ENCODE results near the gene DSCAML1. TPM values are rescaled to one million over a fixed set of nuclear protein-coding genes. Genes with fewer than 3 reads are reported as not detected.

DSCAML1 gene
- total and polyA plus RNA-seq, 9 of the 15 experiments (the other 6 are each of a cell fraction or from before 2014, with no cell fraction given), result not detected

DNA sequence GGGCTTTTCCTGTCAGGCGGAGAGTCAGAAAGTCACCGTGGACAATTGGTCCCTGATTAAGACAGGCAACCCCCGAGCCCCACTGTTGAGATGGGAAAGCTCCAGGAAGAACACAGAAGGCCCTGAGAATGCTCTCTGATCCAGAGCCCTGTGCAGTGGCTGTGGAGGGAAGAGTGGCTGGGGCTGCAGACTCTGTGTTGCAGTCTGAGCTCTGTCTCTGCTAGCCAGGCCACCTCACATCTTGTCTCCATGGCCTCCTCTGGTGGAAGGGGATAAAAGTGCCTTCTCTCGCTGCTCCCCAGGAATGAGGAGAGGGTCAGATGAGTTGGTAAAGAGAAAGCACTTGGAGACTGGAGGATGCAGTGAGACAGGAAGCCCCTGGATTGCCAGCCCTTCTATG, 328.1 kb downstream of the DSCAML1 start:
- 5% methylated on average over 4 of the region's 4 CpGs for WGBS (ENCODE audit: insufficient coverage, low coverage, missing lambda C conversion rate)
- no peaks in the 10 kb centered on the region for H3K4me1 ChIP-seq (replicated peaks in 1 of 2; ENCODE audit: control insufficient read depth in 2 of 2, insufficient read depth in 2 of 2, low read length in 2 of 2)
- ChIA-PET CTCF (ENCODE audit: low intra/inter-chr PET ratio) (no interaction called here), POLR2A (no interaction called here)
- no peak overlapping the region for H3K4me3 ChIP-seq
- peaks cover 17 to 71% of the 10 kb centered on the region in 2 experiments for H3K27me3 ChIP-seq (ENCODE audit: control insufficient read depth in 2 of 2, insufficient read depth in 2 of 2, low read length in 2 of 2)
- H3K79me2 ChIP-seq (ENCODE audit: control insufficient read depth, insufficient read depth, low read length), result no peaks in the 10 kb centered on the region
- DNase-seq (ENCODE audit: extremely low read depth in 1 of 4, low spot score in 3 of 4) (peak in 2 of 4 experiments; percentile 11 to 43), FAIRE-seq (no peak), ATAC-seq (peak; percentile 80)
- no peaks in the 10 kb centered on the region for H3K9me3 ChIP-seq (replicated peaks; ENCODE audit: control insufficient read depth, insufficient read depth, low read depth, low read length)
- no peaks in the 10 kb centered on the region for H3K36me3 ChIP-seq (ENCODE audit: control insufficient read depth, insufficient read depth, low read length)
- H3K9ac ChIP-seq (ENCODE audit: insufficient read depth in 1 of 2, low read depth in 2 of 2, low read length in 2 of 2), result no peak overlapping the region
- H3K4me2 ChIP-seq (ENCODE audit: insufficient read depth, low read length), result no peak overlapping the region
- intact Hi-C loops (cut with micrococcal nuclease) (loop anchor here (1.0 kb wide), 1 partner anchor 43 kb away; no protein-coding TSS in a partner anchor), in situ Hi-C loops (cut with MboI) (no loop called here)
- no peaks in the 10 kb centered on the region for H3K9me1 ChIP-seq (ENCODE audit: control insufficient read depth, insufficient read depth, low read length)
- H4K20me1 ChIP-seq (replicated peaks; ENCODE audit: control insufficient read depth, insufficient read depth, low read length), result 0 out of 2 replicates have a peak, but pooled peaks cover 5% of the 10 kb centered on the region
- no peak overlapping the region for H2AFZ ChIP-seq (ENCODE audit: low read depth, low read length)
- H3K27ac ChIP-seq (ENCODE audit: extremely low read depth, low read depth, low read length), result no peak overlapping the region
- no TSS peak for BruUV-seq (replicated peaks)
- TF ChIP-seq RAD21 (CRISPR knock-in tag; conservative IDR thresholded peaks at IDR 0.05 in 1 of 2, IDR thresholded peaks at IDR 0.05 in 1 of 2), result peak in 1 of 2 experiments; percentile 43; a peak in 2 of 4 replicates
- TF ChIP-seq RFX7 (CRISPR knock-in tag; IDR thresholded peaks at IDR 0.05), result no peak
- TF ChIP-seq ZNF253 (CRISPR knock-in tag; conservative IDR thresholded peaks at IDR 0.05), result no peak
- peak; percentile 41 to 44 (median 42); a peak in 4 of 6 replicates for TF ChIP-seq CTCF (IDR thresholded peaks at IDR 0.05 in 2 of 3, conservative IDR thresholded peaks at IDR 0.05 in 1 of 3; ENCODE audit: insufficient read depth in 2 of 3, low read depth in 1 of 3, low read length in 3 of 3)

Data from K562 (cell line).